Caco-2 (cell line): ENCODE results near the gene OR5B17. TPM values are rescaled to one million over a fixed set of nuclear protein-coding genes. Genes with fewer than 3 reads are reported as not detected.

Experiments used
- BruUV-seq: library from RNA; stranded (reverse); fragments of 400-500 nt; replicated peaks from 2 replicates; lab custom pipeline; 2021; lab: Mats Ljungman, UMichigan
- CTCF ChIA-PET: fragments of 300-600 bp; sonication (Branson Sonifier 250); formaldehyde crosslinking; loops from one replicate; lab custom pipeline; 2022; ENCODE audit warnings: antibody characterized with exemption; lab: Charles Lee
- POLR2A ChIA-PET: fragments of 300-600 bp; sonication (Branson Sonifier 250); formaldehyde crosslinking; loops from one replicate; lab custom pipeline; 2022; ENCODE audit warnings: antibody characterized with exemption; lab: Charles Lee
- DNase-seq, 2 experiments: peaks; one replicate each; pipeline versions ENCODE4 v3.0.0 to v3.0.0-alpha.2; 2020 to 2022
- H3K27me3 ChIP-seq: replicated peaks from 2 replicates; pipeline ENCODE4 v1.6.0; 2011; ENCODE audit warnings: low read length; ENCODE audit not compliant: control insufficient read depth, insufficient read depth
- H3K36me3 ChIP-seq: 2 replicates; pipeline ENCODE4 v1.5.1; 2011; ENCODE audit warnings: low read length; ENCODE audit not compliant: control insufficient read depth, insufficient read depth
- H3K4me1 ChIP-seq: fragments of 250-450 bp; sonication (Bioruptor Pico); 2 replicates; pipeline ENCODE4 v1.5.1; 2020; ENCODE audit warnings: mild to moderate bottlenecking
- H3K4me3 ChIP-seq: 2 replicates; pipeline ENCODE4 v1.5.1; 2011; ENCODE audit warnings: low read depth, mild to moderate bottlenecking, control low read depth, low read length
- H3K9me3 ChIP-seq: fragments of 250-450 bp; sonication (Bioruptor Pico); 2 replicates; pipeline ENCODE4 v1.5.1; 2020; ENCODE audit warnings: mild to moderate bottlenecking, moderate library complexity
- H3K27ac Mint-ChIP-seq: one replicate; pipeline ENCODE4 v1.8.0; 2022; ENCODE audit warnings: mixed read lengths; ENCODE audit not compliant: unreplicated experiment
- H3K27me3 Mint-ChIP-seq: one replicate; pipeline ENCODE4 v1.8.0; 2022; ENCODE audit warnings: mixed read lengths; ENCODE audit not compliant: insufficient read depth, unreplicated experiment
- H3K36me3 Mint-ChIP-seq: one replicate; pipeline ENCODE4 v1.8.0; 2022; ENCODE audit warnings: mild to moderate bottlenecking, mixed read lengths; ENCODE audit not compliant: insufficient read depth, unreplicated experiment
- H3K4me1 Mint-ChIP-seq: one replicate; pipeline ENCODE4 v1.8.0; 2022; ENCODE audit warnings: low read depth, mixed read lengths; ENCODE audit not compliant: unreplicated experiment
- H3K4me3 Mint-ChIP-seq: one replicate; pipeline ENCODE4 v1.8.0; 2022; ENCODE audit warnings: mild to moderate bottlenecking, moderate library complexity, mixed read lengths; ENCODE audit not compliant: unreplicated experiment
- H3K9me3 Mint-ChIP-seq: one replicate; pipeline ENCODE4 v1.8.0; 2022; ENCODE audit warnings: mixed read lengths; ENCODE audit not compliant: unreplicated experiment
- CTCF ChIP-seq, 2 experiments: fragments of 200-600 bp in 1 of 2; IDR thresholded peaks; 1 replicate in 1 of 2; 2 replicates in 1 of 2; pipeline versions ENCODE4 v1.5.1 to v1.8.0; 2011 to 2022; ENCODE audit warnings: antibody characterized with exemption in 1 of 2, control low read depth in 1 of 2, inconsistent platforms in 1 of 2, low read depth in 1 of 2, low read length in 1 of 2, mild to moderate bottlenecking in 1 of 2, moderate library complexity in 1 of 2; ENCODE audit not compliant: insufficient read depth in 1 of 2, severe bottlenecking in 1 of 2, unreplicated experiment in 1 of 2
- intact Hi-C: fragments of 100-400 bp; cut with micrococcal nuclease; formaldehyde crosslinking; loops from one replicate; pipeline ENCODE4 v1.10.0; 2022; ENCODE audit not compliant: unreplicated experiment
- total RNA-seq: library from RNA; stranded (reverse); gene quantifications from 2 replicates; pipeline ENCODE4 v1.2.3, GENCODE V29; 2022

OR5B17 gene
- total RNA-seq, 1 experiment from 2014 or later: not detected

- no peaks in the 10 kb centered on the region for H3K36me3 Mint-ChIP-seq
- no peaks in the 10 kb centered on the region for H3K27me3 Mint-ChIP-seq
- ChIA-PET CTCF (no interaction called here), POLR2A (no interaction called here)
- H3K4me1 Mint-ChIP-seq: no peaks in the 10 kb centered on the region
- Histone ChIP-seq H3K4me1 (no peaks in the 10 kb centered on the region), H3K9me3 (peaks cover 10% of the 10 kb centered on the region; the same call in 1 of the 2 replicates), H3K27me3 (no peaks in the 10 kb centered on the region), H3K4me3 (no peak overlapping the region), H3K36me3 (no peaks in the 10 kb centered on the region)
- intact Hi-C loops: no loop called here
- H3K9me3 Mint-ChIP-seq: no peaks in the 10 kb centered on the region
- H3K27ac Mint-ChIP-seq: no peak overlapping the region
- no peak for DNase-seq
- H3K4me3 Mint-ChIP-seq: no peak overlapping the region
- TF ChIP-seq CTCF (IDR thresholded peaks at IDR 0.05; ENCODE audit: insufficient read depth in 1 of 2, low read depth in 1 of 2, low read length in 1 of 2, severe bottlenecking in 1 of 2, unreplicated experiment in 1 of 2): no peak
- BruUV-seq: no TSS peak
These were observed 13.7 kb downstream of the OR5B17 start for GRCh38 chr11:58345204-58345603.

- intact Hi-C loops: no loop called here
- H3K4me3 Mint-ChIP-seq: no peak overlapping the region
- ChIA-PET CTCF (no interaction called here), POLR2A (no interaction called here)
- H3K4me1 ChIP-seq: no peaks in the 10 kb centered on the region
- peaks cover 6% of the 10 kb centered on the region for H3K4me1 Mint-ChIP-seq
- H3K9me3 Mint-ChIP-seq: peaks cover 20% of the 10 kb centered on the region
- H3K36me3 ChIP-seq: no peaks in the 10 kb centered on the region
- BruUV-seq: no TSS peak
- H3K36me3 Mint-ChIP-seq: no peaks in the 10 kb centered on the region
- H3K27me3 ChIP-seq: no peaks in the 10 kb centered on the region
- H3K4me3 ChIP-seq: no peak overlapping the region
- no peaks in the 10 kb centered on the region for H3K9me3 ChIP-seq
- H3K27ac Mint-ChIP-seq: no peak overlapping the region
- DNase-seq: no peak
- TF ChIP-seq CTCF (IDR thresholded peaks at IDR 0.05; ENCODE audit: insufficient read depth in 1 of 2, low read depth in 1 of 2, low read length in 1 of 2, severe bottlenecking in 1 of 2, unreplicated experiment in 1 of 2): no peak
- no peaks in the 10 kb centered on the region for H3K27me3 Mint-ChIP-seq
These were observed 24.2 kb downstream of the OR5B17 start for GRCh38 chr11:58334708-58335107.

- intact Hi-C loops: no loop called here
- H3K4me1 Mint-ChIP-seq: peaks cover 6% of the 10 kb centered on the region
- no peak overlapping the region for H3K4me3 Mint-ChIP-seq
- TF ChIP-seq CTCF (IDR thresholded peaks at IDR 0.05; ENCODE audit: insufficient read depth in 1 of 2, low read depth in 1 of 2, low read length in 1 of 2, severe bottlenecking in 1 of 2, unreplicated experiment in 1 of 2): no peak
- H3K36me3 Mint-ChIP-seq: no peaks in the 10 kb centered on the region
- POLR2A ChIA-PET: no interaction called here
- H3K27ac Mint-ChIP-seq: no peak overlapping the region
- peaks cover 43% of the 10 kb centered on the region for H3K9me3 Mint-ChIP-seq
- no peaks in the 10 kb centered on the region for H3K36me3 ChIP-seq
- no peak for DNase-seq
- no peaks in the 10 kb centered on the region for H3K9me3 ChIP-seq
- H3K27me3 Mint-ChIP-seq: peaks cover 3% of the 10 kb centered on the region
- CTCF ChIA-PET: no interaction called here
- no peaks in the 10 kb centered on the region for H3K4me1 ChIP-seq
- no peaks in the 10 kb centered on the region for H3K27me3 ChIP-seq
- no TSS peak for BruUV-seq
- H3K4me3 ChIP-seq: no peak overlapping the region
These were observed 28.0 kb downstream of the OR5B17 start for GRCh38 chr11:58330861-58331260.
